GM12878 (cell line): ENCODE measurements around the gene CD7. TPM values are rescaled to one million over a fixed set of nuclear protein-coding genes. Genes with fewer than 3 reads are reported as not detected.
A peak's percentile ranks its signal among the peaks of the same experiment; 100 is the strongest.

ENCODE experiments used
- ATAC-seq: fragments of 200-7000 bp; cut with Tn5 transposase; 3 replicates; pipeline ENCODE4 v1.9.1; 2020; ENCODE audit warnings: mild to moderate bottlenecking, moderate library complexity
- BruUV-seq: library from RNA; stranded (reverse); fragments of 400-500 nt; replicated peaks from 2 replicates; lab custom pipeline; 2021; lab: Mats Ljungman, UMichigan
- CTCF ChIA-PET: fragments of 300-600 bp; sonication (Branson Sonifier 250); formaldehyde crosslinking; extraction: SDS; loops from one replicate; lab custom pipeline; 2021; ENCODE audit warnings: inconsistent platforms; lab: Yijun Ruan, JAX
- POLR2A ChIA-PET: fragments of 350-600 bp; formaldehyde crosslinking; extraction: SDS; loops from one replicate; lab custom pipeline; 2021; ENCODE audit warnings: inconsistent platforms; lab: Charles Lee
- RAD21 ChIA-PET: fragments of 300-600 bp; sonication (Branson Sonifier 250); formaldehyde crosslinking; loops from one replicate; lab custom pipeline; 2023; ENCODE audit warnings: antibody characterized with exemption; ENCODE audit not compliant: unreplicated experiment; lab: Charles Lee
- SMC1A ChIA-PET: fragments of 300-600 bp; sonication (Branson Sonifier 250); formaldehyde crosslinking; loops from one replicate; lab custom pipeline; 2023; ENCODE audit not compliant: unreplicated experiment, uncharacterized antibody; lab: Charles Lee
- DNase-seq: peaks from one replicate; pipeline ENCODE4 v3.0.0-alpha.2; 2011; ENCODE audit warnings: low read depth, low spot score
- FAIRE-seq: peaks from 3 replicates; lab custom pipeline; 2011; peaks lifted over from hg19 to GRCh38; lab: Jason Lieb, UNC
- H2AFZ ChIP-seq: 2 replicates; pipeline ENCODE4 v1.6.0; 2011; ENCODE audit warnings: low read depth, low read length, control low read depth; ENCODE audit not compliant: control insufficient read depth
- H3K27ac ChIP-seq: 2 replicates; pipeline ENCODE4 v1.5.1; 2011; ENCODE audit warnings: control low read depth; ENCODE audit not compliant: control insufficient read depth, insufficient read depth
- H3K27me3 ChIP-seq, 2 experiments: replicated peaks in 1 of 2; 2 replicates each; pipeline versions ENCODE4 v1.6.0 to v1.6.1; 2011; ENCODE audit warnings: low read length in 1 of 2; ENCODE audit not compliant: control insufficient read depth in 2 of 2, insufficient read depth in 2 of 2
- H3K36me3 ChIP-seq, 2 experiments: 2 replicates each; pipeline ENCODE4 v1.5.1; 2011; ENCODE audit warnings: low read length in 1 of 2; ENCODE audit not compliant: control insufficient read depth in 2 of 2, insufficient read depth in 2 of 2
- H3K4me1 ChIP-seq: 2 replicates; pipeline ENCODE4 v1.6.1; 2011; ENCODE audit warnings: mild to moderate bottlenecking, low read length, moderate library complexity, mixed read lengths; ENCODE audit not compliant: control insufficient read depth, insufficient read depth
- H3K4me2 ChIP-seq: 2 replicates; pipeline ENCODE4 v1.6.0; 2011; ENCODE audit warnings: control low read depth; ENCODE audit not compliant: control insufficient read depth, insufficient read depth
- H3K4me3 ChIP-seq: fragments of 200-600 bp; sonication (generic); 2 replicates; pipeline ENCODE4 v1.5.1; 2016
- H3K79me2 ChIP-seq: 2 replicates; pipeline ENCODE4 v1.6.0; 2011; ENCODE audit warnings: low read length; ENCODE audit not compliant: control insufficient read depth, insufficient read depth
- H3K9ac ChIP-seq: 2 replicates; pipeline ENCODE4 v1.8.0; 2011; ENCODE audit warnings: low read length, control low read depth, mixed read lengths; ENCODE audit not compliant: control insufficient read depth, insufficient read depth
- H3K9me3 ChIP-seq: replicated peaks from 3 replicates; pipeline ENCODE4 v1.5.1; 2011; ENCODE audit warnings: mild to moderate bottlenecking, low read length; ENCODE audit not compliant: control insufficient read depth, insufficient read depth
- H4K20me1 ChIP-seq: 2 replicates; pipeline ENCODE4 v1.6.0; 2011; ENCODE audit not compliant: control insufficient read depth, insufficient read depth
- CBFB ChIP-seq: IDR thresholded peaks from 2 replicates; pipeline ENCODE4 v1.6.1; 2016; ENCODE audit warnings: antibody characterized with exemption, low read depth
- CREM ChIP-seq: IDR thresholded peaks from 2 replicates; pipeline ENCODE4 v1.6.1; 2014; ENCODE audit warnings: antibody characterized with exemption, low read depth
- EP300 ChIP-seq, 2 experiments: fragments of 150-350 bp in 1 of 2; IDR thresholded peaks; 2 replicates each; pipeline ENCODE4 v1.6.1; 2011 to 2012; ENCODE audit warnings: low read depth in 2 of 2, low read length in 2 of 2, borderline replicate concordance in 1 of 2, improper control_type of control experiment in 1 of 2, inconsistent platforms in 1 of 2; ENCODE audit not compliant: control insufficient read depth in 1 of 2
- FOXM1 ChIP-seq: IDR thresholded peaks from 2 replicates; pipeline ENCODE4 v1.6.1; 2012; ENCODE audit warnings: low read depth, mild to moderate bottlenecking, inconsistent platforms, low read length, moderate library complexity
- MEF2B ChIP-seq: fragments of 450-650 bp; IDR thresholded peaks from 2 replicates; pipeline ENCODE4 v1.6.1; 2018; ENCODE audit warnings: mild to moderate bottlenecking, moderate library complexity; ENCODE audit not compliant: partially characterized antibody, poor library complexity, severe bottlenecking
- NFIC ChIP-seq: IDR thresholded peaks from 2 replicates; pipeline ENCODE4 v1.6.1; 2012; ENCODE audit warnings: low read depth, mild to moderate bottlenecking, inconsistent platforms, low read length, moderate library complexity
- PAX8 ChIP-seq: fragments of 450-650 bp; IDR thresholded peaks from 2 replicates; pipeline ENCODE4 v1.6.1; 2017; ENCODE audit warnings: mild to moderate bottlenecking, moderate library complexity
- POLR2A ChIP-seq: IDR thresholded peaks from 2 replicates; pipeline ENCODE4 v1.6.1; 2011; ENCODE audit warnings: low read depth, mild to moderate bottlenecking, low read length
- RFX5 ChIP-seq: IDR thresholded peaks from 2 replicates; pipeline ENCODE4 v1.6.1; 2011; ENCODE audit warnings: low read depth, low read length, improper control_type of control experiment
- SMC3 ChIP-seq: IDR thresholded peaks from 2 replicates; pipeline ENCODE4 v1.6.1; 2011; ENCODE audit warnings: low read length, improper control_type of control experiment, borderline replicate concordance
- ZNF24 ChIP-seq: fragments of 450-650 bp; IDR thresholded peaks from 2 replicates; pipeline ENCODE4 v1.6.1; 2017; ENCODE audit warnings: antibody characterized with exemption, mild to moderate bottlenecking
- WGBS: methylation state at CpG from one replicate; pipeline ENCODE4 v1.1.6; 2016; ENCODE audit warnings: low lambda C conversion rate; ENCODE audit not compliant: insufficient replicate concordance, insufficient coverage; ENCODE audit errors: missing lambda C conversion rate; 5-methylcytosine and 5-hydroxymethylcytosine counted together
- in situ Hi-C: fragments of 300-500 bp; cut with MboI; formaldehyde crosslinking; loops from 9 replicates; pipeline ENCODE4 v1.14.3; 2018; ENCODE audit warnings: mixed read lengths
- intact Hi-C: fragments of 100-400 bp; cut with micrococcal nuclease; formaldehyde crosslinking; loops from one replicate; pipeline ENCODE4 v1.14.2; 2022; ENCODE audit not compliant: unreplicated experiment
- polyA plus RNA-seq, 11 experiments: library from polyadenylated mRNA; depleted of rRNA in 4 of 11; unstranded in 6 of 11; stranded (reverse) in 5 of 11; fragments of >200 nt; fragmentation: Nextera tagmentation in 4 of 11; fragmentation: Illumina TruSeq in 1 of 11; extraction: Ambion mirVana in 4 of 11; extraction: Trizol in 1 of 11; gene quantifications; 1 replicate in 1 of 11; 2 replicates in 10 of 11; pipeline versions ENCODE4 v1.2.1 to v1.2.3, GENCODE V29; 2011 to 2016; ENCODE audit warnings: inconsistent platforms in 2 of 11, missing spikeins in 2 of 11, low read depth in 1 of 11
- total RNA-seq, 4 experiments: library from RNA; depleted of rRNA in 3 of 4; stranded (reverse); fragments of >200 nt in 3 of 4; fragmentation: Illumina TruSeq in 1 of 4; extraction: Trizol in 1 of 4; gene quantifications; 2 replicates each; pipeline versions ENCODE4 v1.2.1 to v1.2.3, GENCODE V29; 2013 to 2021
- TF ChIP-seq, protein P1 (sequence below): fragments of 450-650 bp; conservative IDR thresholded peaks from 2 replicates; pipeline ENCODE4 v1.6.1; 2017; ENCODE audit warnings: mild to moderate bottlenecking, moderate library complexity
- TF ChIP-seq, protein P2 (sequence below): fragments of 450-650 bp; IDR thresholded peaks from 2 replicates; pipeline ENCODE4 v1.6.1; 2017; ENCODE audit warnings: mild to moderate bottlenecking, moderate library complexity
- TF ChIP-seq, protein P3 (sequence below): IDR thresholded peaks from 2 replicates; pipeline ENCODE4 v1.6.1; 2012; ENCODE audit warnings: low read depth, low read length, improper control_type of control experiment

The CD7 gene
- total and polyA plus RNA-seq, 10 of the 15 experiments (the other 5 are each of a cell fraction or from before 2014, with no cell fraction given), result 0.33 TPM; not detected in 9

DNA sequence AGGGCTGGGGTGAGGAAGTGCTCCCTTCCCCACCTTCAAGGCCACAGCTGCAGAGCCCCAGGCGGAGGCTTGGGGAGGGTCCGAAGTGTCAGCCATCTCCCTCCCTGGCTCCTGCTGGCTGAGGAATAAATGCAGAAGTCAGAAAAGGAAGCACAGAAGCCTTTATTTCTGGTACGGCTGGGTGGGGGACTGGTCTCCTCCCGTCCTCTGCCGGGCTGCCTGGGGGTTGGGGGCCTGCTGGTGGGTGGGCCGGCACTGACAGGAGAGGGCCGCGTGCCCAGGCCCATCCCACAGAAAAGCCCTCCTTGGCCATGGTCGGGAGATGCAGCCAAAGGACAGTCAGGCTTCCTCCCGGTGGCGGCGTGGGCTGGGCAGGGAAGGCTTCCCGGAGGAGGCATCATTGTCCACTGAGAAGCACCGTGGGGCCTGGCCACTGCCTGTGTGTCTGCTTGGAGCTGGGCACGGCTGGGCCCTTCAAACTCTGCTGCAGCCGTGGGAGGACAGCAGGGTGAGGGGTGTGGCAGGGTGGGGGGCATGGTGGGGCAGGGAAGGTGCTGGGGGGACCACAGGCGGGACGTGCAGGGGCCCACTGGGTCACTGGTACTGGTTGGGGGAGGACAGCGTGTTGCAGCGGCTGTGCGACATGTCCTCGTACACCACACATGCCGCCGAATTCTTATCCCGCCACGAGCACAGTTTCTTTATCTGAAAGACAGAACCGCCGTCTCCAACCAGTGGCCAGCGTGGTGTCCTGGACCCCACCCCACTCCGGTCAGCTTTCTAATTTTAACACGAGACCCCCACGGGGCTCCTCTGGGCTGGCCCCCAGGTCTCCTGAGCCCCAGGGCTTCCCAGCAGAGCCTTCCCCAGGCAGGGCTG, 2.4 kb downstream of the CD7 start:
- POLR2A ChIA-PET, result interaction anchor here (6.2 kb wide), 1 partner anchor 14 kb away, joined by 32 read pairs; no protein-coding TSS in a partner anchor
- intact Hi-C loops (no loop called here), in situ Hi-C loops (no loop called here)
- no peaks in the 10 kb centered on the region; the same call in 2 of the 3 replicates for H3K9me3 ChIP-seq
- H3K9ac ChIP-seq, result no peak overlapping the region
- no peaks in the 10 kb centered on the region for H3K36me3 ChIP-seq
- BruUV-seq, result no TSS peak
- DNase-seq, result no peak
- H3K4me2 ChIP-seq, result no peak overlapping the region
- CTCF ChIA-PET, result interaction anchor here (0.6 to 1.0 kb wide), 2 partner anchors 14 to 109 kb away, joined by 3 read pairs; no protein-coding TSS in a partner anchor
- H3K27me3 ChIP-seq, result peaks cover 0 to 2% of the 10 kb centered on the region in 2 experiments; a peak in 2 of 4 replicates
- ATAC-seq, result peak; percentile 15; the same call in 2 of the 3 replicates
- H3K4me3 ChIP-seq, result no peak overlapping the region
- no peak for TF ChIP-seq POLR2A
- no peak for TF ChIP-seq ZNF24
- TF ChIP-seq FOXM1, result no peak
- TF ChIP-seq, protein P1, sequence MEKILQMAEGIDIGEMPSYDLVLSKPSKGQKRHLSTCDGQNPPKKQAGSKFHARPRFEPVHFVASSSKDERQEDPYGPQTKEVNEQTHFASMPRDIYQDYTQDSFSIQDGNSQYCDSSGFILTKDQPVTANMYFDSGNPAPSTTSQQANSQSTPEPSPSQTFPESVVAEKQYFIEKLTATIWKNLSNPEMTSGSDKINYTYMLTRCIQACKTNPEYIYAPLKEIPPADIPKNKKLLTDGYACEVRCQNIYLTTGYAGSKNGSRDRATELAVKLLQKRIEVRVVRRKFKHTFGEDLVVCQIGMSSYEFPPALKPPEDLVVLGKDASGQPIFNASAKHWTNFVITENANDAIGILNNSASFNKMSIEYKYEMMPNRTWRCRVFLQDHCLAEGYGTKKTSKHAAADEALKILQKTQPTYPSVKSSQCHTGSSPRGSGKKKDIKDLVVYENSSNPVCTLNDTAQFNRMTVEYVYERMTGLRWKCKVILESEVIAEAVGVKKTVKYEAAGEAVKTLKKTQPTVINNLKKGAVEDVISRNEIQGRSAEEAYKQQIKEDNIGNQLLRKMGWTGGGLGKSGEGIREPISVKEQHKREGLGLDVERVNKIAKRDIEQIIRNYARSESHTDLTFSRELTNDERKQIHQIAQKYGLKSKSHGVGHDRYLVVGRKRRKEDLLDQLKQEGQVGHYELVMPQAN, result no peak
- no peak for TF ChIP-seq SMC3
- TF ChIP-seq, protein P2, sequence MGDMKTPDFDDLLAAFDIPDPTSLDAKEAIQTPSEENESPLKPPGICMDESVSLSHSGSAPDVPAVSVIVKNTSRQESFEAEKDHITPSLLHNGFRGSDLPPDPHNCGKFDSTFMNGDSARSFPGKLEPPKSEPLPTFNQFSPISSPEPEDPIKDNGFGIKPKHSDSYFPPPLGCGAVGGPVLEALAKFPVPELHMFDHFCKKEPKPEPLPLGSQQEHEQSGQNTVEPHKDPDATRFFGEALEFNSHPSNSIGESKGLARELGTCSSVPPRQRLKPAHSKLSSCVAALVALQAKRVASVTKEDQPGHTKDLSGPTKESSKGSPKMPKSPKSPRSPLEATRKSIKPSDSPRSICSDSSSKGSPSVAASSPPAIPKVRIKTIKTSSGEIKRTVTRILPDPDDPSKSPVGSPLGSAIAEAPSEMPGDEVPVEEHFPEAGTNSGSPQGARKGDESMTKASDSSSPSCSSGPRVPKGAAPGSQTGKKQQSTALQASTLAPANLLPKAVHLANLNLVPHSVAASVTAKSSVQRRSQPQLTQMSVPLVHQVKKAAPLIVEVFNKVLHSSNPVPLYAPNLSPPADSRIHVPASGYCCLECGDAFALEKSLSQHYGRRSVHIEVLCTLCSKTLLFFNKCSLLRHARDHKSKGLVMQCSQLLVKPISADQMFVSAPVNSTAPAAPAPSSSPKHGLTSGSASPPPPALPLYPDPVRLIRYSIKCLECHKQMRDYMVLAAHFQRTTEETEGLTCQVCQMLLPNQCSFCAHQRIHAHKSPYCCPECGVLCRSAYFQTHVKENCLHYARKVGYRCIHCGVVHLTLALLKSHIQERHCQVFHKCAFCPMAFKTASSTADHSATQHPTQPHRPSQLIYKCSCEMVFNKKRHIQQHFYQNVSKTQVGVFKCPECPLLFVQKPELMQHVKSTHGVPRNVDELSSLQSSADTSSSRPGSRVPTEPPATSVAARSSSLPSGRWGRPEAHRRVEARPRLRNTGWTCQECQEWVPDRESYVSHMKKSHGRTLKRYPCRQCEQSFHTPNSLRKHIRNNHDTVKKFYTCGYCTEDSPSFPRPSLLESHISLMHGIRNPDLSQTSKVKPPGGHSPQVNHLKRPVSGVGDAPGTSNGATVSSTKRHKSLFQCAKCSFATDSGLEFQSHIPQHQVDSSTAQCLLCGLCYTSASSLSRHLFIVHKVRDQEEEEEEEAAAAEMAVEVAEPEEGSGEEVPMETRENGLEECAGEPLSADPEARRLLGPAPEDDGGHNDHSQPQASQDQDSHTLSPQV, result no peak
- no peak for TF ChIP-seq CBFB
- TF ChIP-seq CREM, result no peak
- TF ChIP-seq RFX5, result no peak
- TF ChIP-seq NFIC, result no peak
- TF ChIP-seq PAX8, result no peak
- no peak for TF ChIP-seq EP300 (IDR thresholded peaks at IDR 0.05; ENCODE audit: borderline replicate concordance in 1 of 2, control insufficient read depth in 1 of 2, low read depth in 2 of 2, low read length in 2 of 2)
- TF ChIP-seq, protein P3, sequence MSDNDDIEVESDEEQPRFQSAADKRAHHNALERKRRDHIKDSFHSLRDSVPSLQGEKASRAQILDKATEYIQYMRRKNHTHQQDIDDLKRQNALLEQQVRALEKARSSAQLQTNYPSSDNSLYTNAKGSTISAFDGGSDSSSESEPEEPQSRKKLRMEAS, result no peak
- TF ChIP-seq MEF2B, result no peak
- TF ChIP-seq, all 136 proteins: peak for 0
- Histone ChIP-seq H4K20me1 (no peaks in the 10 kb centered on the region), H3K79me2 (no peaks in the 10 kb centered on the region), H2AFZ (no peak overlapping the region), H3K27ac (no peak overlapping the region), H3K4me1 (no peaks in the 10 kb centered on the region)
- ChIA-PET RAD21 (interaction anchor here (1.2 kb wide), 1 partner anchor 15 kb away, joined by 4 read pairs; no protein-coding TSS in a partner anchor), SMC1A (no interaction called here)
- FAIRE-seq, result no peak
- 40% methylated on average over 30 of the region's 32 CpGs for WGBS
